Bone marrow (tissue), 2 donors: ENCODE measurements around the gene TGM1.
"Not testable (repeated sequence)": the region's sequence is repeated elsewhere in the genome, so short reads cannot be mapped to it uniquely, and the experiment has no call there.

Experiments
- DNase-seq, 2 donors: peaks; one replicate each; lab custom pipeline; 2025; lab: John Stamatoyannopoulos, UW

The TGM1 gene

DNA sequence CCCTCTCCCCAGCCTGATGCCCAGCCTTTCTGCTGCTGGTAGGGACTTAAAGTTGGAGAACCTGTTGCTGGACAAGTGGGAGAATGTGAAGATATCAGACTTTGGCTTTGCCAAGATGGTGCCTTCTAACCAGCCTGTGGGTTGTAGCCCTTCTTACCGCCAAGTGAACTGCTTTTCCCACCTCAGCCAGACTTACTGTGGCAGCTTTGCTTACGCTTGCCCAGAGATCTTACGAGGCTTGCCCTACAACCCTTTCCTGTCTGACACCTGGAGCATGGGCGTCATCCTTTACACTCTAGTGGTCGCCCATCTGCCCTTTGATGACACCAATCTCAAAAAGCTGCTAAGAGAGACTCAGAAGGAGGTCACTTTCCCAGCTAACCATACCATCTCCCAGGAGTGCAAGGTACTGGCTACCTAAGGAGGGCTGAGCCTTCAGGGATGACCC, 55.8 kb downstream of the TGM1 start:
- no peak for DNase-seq

DNA sequence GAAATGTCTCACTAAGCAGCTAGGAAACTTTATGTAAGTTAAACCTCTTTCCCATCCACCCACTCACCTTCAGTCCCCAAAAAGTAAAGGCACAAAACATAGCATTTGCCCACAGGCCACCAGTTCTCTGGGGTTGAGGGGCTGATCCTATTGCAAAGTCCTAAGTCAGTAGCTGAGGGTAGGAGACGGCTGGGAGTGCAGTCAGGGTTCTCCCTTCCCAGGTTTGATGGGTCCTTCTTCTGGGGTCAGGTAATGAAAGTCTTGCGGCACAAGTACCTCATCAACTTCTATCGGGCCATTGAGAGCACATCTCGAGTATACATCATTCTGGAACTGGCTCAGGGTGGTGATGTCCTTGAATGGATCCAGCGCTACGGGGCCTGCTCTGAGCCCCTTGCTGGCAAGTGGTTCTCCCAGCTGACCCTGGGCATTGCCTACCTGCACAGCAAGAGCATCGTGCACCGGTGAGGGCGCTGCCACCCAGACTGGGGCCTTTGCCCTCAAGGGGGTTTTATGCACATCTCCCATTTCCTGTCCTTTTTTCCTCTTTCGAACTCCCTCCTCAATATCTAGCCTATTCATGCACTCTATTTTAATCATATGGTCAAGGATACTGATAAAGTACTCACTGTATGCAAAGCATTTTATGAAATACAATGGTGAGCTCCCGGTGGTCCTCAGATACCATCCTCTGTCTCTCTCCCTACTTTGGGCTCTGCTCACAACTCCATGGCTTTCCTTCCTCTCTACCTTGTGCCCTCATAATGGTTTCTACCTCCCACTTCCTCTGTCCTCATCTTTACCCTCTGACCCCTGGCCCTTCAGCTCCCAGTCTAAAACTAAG, 56.5 kb downstream of the TGM1 start:
- no peak for DNase-seq

DNA sequence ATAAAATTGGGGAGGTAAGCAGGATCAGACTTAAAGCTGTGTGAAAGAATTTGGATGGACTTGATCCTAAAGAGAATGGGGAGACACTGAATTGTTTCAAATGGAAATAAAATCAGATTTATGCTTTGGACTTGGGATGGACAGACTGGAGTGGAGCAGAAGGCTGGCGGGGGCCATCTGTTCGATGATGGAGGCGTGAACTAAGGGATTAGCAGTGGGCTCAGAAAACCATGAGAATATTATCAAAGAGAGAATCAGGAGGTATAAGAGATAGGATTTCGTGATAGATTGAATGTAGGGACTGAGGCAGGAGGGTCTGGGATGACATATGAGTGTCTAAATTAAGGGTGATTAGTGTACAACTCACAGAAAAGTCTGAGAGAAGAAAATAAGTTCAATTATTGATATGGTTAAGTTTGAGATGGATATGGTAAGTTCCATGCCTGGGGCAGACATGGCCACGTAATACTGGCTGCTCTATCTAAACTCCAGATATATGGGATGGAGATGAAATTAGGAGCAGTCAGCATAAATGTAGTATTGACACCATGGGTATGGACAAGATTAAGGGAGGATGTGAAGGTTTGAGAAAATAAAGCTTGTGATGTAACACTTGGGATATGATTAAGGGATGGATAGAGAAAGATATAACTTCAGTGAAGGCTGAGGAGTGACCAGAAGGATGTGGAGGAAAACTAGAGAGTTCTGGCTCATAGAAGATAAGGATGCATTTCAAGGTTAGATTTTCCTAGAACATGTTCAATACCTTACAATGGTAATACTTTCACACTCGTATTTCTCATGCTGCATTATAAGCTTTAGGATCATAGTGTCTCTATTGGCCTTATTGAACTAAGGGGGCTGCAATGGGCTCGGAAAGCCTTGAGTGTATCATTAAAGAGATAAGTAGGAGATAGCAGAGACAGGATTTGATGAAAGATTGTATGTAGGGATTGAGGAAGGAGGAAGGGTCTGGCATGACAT, 58.5 kb downstream of the TGM1 start:
- DNase-seq, result no peak

DNA sequence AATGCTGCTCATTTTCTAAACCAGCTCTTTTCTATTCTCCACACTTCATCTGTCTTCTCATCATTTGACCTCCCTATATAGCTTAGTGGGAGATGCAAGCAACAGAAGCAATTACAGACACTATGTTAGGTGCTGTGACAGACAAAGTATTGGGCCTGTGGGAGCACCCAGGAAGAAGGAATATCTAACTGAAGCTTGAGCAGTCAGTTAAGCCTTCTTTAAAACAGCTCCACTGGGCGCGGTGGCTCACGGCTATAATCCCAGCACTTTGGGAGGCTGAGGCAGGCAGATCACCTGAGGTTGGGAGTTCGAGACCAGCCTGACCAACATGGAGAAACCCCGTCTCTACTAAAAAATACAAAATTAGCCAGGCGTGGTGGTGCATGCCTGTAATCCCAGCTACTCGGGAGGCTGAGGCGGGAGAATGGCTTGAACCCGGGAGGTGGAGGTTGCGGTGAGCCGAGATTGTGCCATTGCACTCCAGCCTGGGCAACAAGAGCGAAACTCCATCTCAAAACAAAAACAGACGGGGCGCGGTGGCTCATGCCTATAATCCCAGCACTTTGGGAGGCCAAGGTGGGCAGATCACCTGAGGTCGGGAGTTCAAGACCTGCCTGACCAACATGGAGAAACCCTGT, 59.6 kb downstream of the TGM1 start:
- DNase-seq, result not testable (repeated sequence)

- DNase-seq, result not testable (repeated sequence)
These were observed 60.4 kb downstream of the TGM1 start for GRCh38 chr14:24202538-24202937.
